ENCODE measurements around the gene DNAH14. TPM values are rescaled to one million over a fixed set of nuclear protein-coding genes. Genes with fewer than 3 reads are reported as not detected.

The DNAH14 gene
- polyA plus RNA-seq, 1 donor from 2014 or later: 24.9 TPM

DNA sequence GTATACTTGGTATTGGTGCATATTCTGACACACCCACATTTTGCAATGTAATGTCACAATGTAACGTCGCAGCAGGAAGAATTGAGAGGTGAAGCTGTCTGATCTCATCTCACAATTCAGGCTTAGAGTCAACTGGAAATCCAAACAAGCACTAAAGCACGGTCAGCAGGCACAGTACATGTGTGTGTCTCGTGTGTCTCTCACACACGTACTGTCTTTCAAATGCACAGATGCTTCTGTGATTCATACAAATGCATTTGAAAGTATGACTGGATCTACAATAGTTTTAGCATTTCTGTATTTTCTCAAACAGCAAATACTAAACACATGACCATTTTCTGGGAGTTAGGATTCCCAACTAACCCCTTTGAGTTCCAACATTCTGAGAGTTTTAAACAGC lies 471.5 kb downstream of the DNAH14 start:
- TF ChIP-seq MXI1 (conservative IDR thresholded peaks at IDR 0.05; ENCODE audit: poor library complexity, severe bottlenecking) (no peak), EZH2 (IDR thresholded peaks at IDR 0.05; ENCODE audit: borderline replicate concordance, insufficient read depth, low read length, poor library complexity, severe bottlenecking) (no peak), RAD21 (conservative IDR thresholded peaks at IDR 0.05) (no peak)
- peaks cover 15% of the 10 kb centered on the region for H3K36me3 ChIP-seq (ENCODE audit: insufficient read depth, low read length)
- no peaks in the 10 kb centered on the region for H3K27me3 ChIP-seq (ENCODE audit: insufficient read depth, low read depth, low read length)
- no peak overlapping the region for H3K9ac ChIP-seq (ENCODE audit: low read length)
- H3K79me2 ChIP-seq (replicated peaks; ENCODE audit: insufficient read depth, low read length): no peaks in the 10 kb centered on the region
- H3K27ac ChIP-seq (ENCODE audit: low read length): no peak overlapping the region
- H3F3A ChIP-seq (ENCODE audit: insufficient read depth, low read length, poor library complexity, severe bottlenecking): no peaks in the 10 kb centered on the region
- H3K9me3 ChIP-seq (ENCODE audit: low read length): no peaks in the 10 kb centered on the region
- no peak overlapping the region for H3K4me2 ChIP-seq (ENCODE audit: low read length)
- H4K20me1 ChIP-seq (ENCODE audit: insufficient read depth): peaks cover 3% of the 10 kb centered on the region
- H2AFZ ChIP-seq (ENCODE audit: low read depth, low read length): no peak overlapping the region
- H3K9me2 ChIP-seq (ENCODE audit: insufficient read depth, low read length): no peaks in the 10 kb centered on the region
- H3K4me3 ChIP-seq (ENCODE audit: low read length): no peak overlapping the region

DNA sequence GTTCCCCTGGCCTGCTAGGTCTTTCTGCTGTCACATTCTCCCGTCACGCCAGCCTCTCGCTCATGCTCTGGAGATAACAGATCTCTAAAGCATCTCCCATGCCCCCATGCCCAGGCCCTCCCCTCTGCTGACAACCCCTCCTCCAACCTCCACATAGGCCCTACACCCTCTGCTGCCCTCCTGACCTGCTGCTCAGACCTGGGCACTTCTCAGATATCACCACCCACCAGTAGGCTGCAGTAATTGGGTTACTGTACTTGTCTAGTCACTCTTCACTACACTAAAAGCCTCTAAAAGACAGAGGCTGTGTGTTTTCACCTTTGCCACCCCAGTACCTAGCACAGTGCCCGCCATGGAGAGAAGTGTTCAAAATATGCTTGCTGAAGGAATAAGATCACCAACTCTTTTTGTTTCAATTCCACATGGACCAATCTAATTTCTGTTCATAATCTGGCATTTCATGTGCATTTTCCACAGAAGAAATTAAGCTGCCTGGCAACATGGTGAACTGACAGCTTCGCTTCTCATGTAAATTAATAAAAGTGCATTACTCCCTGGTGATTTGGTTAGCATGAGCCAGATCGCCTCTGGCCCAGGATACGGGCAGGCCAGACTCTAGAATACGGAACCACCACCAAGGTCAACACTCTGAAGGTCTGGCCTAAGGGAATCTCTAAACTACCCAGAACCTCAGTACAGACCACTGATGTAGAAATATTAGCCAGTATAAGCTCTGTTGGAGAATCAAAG lies 477.7 kb downstream of the DNAH14 start:
- H4K20me1 ChIP-seq (ENCODE audit: insufficient read depth): peaks cover 3% of the 10 kb centered on the region
- no peak overlapping the region for H3K4me2 ChIP-seq (ENCODE audit: low read length)
- TF ChIP-seq EP300 (conservative IDR thresholded peaks at IDR 0.05; ENCODE audit: poor library complexity, severe bottlenecking): no peak
- TF ChIP-seq, protein P1, sequence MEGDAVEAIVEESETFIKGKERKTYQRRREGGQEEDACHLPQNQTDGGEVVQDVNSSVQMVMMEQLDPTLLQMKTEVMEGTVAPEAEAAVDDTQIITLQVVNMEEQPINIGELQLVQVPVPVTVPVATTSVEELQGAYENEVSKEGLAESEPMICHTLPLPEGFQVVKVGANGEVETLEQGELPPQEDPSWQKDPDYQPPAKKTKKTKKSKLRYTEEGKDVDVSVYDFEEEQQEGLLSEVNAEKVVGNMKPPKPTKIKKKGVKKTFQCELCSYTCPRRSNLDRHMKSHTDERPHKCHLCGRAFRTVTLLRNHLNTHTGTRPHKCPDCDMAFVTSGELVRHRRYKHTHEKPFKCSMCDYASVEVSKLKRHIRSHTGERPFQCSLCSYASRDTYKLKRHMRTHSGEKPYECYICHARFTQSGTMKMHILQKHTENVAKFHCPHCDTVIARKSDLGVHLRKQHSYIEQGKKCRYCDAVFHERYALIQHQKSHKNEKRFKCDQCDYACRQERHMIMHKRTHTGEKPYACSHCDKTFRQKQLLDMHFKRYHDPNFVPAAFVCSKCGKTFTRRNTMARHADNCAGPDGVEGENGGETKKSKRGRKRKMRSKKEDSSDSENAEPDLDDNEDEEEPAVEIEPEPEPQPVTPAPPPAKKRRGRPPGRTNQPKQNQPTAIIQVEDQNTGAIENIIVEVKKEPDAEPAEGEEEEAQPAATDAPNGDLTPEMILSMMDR (IDR thresholded peaks at IDR 0.05; ENCODE audit: poor library complexity, severe bottlenecking): no peak
- no peak for TF ChIP-seq SMC3 (conservative IDR thresholded peaks at IDR 0.05; ENCODE audit: poor library complexity)
- TF ChIP-seq RAD21 (conservative IDR thresholded peaks at IDR 0.05): no peak
- no peak for TF ChIP-seq POLR2AphosphoS5 (IDR thresholded peaks at IDR 0.05)
- no peak for TF ChIP-seq EZH2 (IDR thresholded peaks at IDR 0.05; ENCODE audit: borderline replicate concordance, insufficient read depth, low read length, poor library complexity, severe bottlenecking)
- no peak for TF ChIP-seq MXI1 (conservative IDR thresholded peaks at IDR 0.05; ENCODE audit: poor library complexity, severe bottlenecking)
- TF ChIP-seq, protein P2, sequence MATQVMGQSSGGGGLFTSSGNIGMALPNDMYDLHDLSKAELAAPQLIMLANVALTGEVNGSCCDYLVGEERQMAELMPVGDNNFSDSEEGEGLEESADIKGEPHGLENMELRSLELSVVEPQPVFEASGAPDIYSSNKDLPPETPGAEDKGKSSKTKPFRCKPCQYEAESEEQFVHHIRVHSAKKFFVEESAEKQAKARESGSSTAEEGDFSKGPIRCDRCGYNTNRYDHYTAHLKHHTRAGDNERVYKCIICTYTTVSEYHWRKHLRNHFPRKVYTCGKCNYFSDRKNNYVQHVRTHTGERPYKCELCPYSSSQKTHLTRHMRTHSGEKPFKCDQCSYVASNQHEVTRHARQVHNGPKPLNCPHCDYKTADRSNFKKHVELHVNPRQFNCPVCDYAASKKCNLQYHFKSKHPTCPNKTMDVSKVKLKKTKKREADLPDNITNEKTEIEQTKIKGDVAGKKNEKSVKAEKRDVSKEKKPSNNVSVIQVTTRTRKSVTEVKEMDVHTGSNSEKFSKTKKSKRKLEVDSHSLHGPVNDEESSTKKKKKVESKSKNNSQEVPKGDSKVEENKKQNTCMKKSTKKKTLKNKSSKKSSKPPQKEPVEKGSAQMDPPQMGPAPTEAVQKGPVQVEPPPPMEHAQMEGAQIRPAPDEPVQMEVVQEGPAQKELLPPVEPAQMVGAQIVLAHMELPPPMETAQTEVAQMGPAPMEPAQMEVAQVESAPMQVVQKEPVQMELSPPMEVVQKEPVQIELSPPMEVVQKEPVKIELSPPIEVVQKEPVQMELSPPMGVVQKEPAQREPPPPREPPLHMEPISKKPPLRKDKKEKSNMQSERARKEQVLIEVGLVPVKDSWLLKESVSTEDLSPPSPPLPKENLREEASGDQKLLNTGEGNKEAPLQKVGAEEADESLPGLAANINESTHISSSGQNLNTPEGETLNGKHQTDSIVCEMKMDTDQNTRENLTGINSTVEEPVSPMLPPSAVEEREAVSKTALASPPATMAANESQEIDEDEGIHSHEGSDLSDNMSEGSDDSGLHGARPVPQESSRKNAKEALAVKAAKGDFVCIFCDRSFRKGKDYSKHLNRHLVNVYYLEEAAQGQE (IDR thresholded peaks at IDR 0.05; ENCODE audit: borderline replicate concordance): no peak
- no peak for TF ChIP-seq TAF1 (IDR thresholded peaks at IDR 0.05; ENCODE audit: low read depth)
- no peak overlapping the region for H3K27ac ChIP-seq (ENCODE audit: low read length)
- peaks cover 5% of the 10 kb centered on the region for H3K79me2 ChIP-seq (replicated peaks; ENCODE audit: insufficient read depth, low read length)
- H3K27me3 ChIP-seq (ENCODE audit: insufficient read depth, low read depth, low read length): no peaks in the 10 kb centered on the region
- no peaks in the 10 kb centered on the region for H3K9me3 ChIP-seq (ENCODE audit: low read length)
- H3K9ac ChIP-seq (ENCODE audit: low read length): no peak overlapping the region
- H3K9me2 ChIP-seq (ENCODE audit: insufficient read depth, low read length): no peaks in the 10 kb centered on the region
- H3K4me3 ChIP-seq (ENCODE audit: low read length): no peak overlapping the region
- H2AFZ ChIP-seq (ENCODE audit: low read depth, low read length): no peak overlapping the region
- no peaks in the 10 kb centered on the region for H3F3A ChIP-seq (ENCODE audit: insufficient read depth, low read length, poor library complexity, severe bottlenecking)
- H3K36me3 ChIP-seq (ENCODE audit: insufficient read depth, low read length): peaks cover 22% of the 10 kb centered on the region
